Kidney (tissue), 14 donors: ENCODE data around the gene WDR38. TPM values are rescaled to one million over a fixed set of nuclear protein-coding genes. Genes with fewer than 3 reads are reported as not detected.

Source experiments
- DNase-seq, 5 donors: peaks; one replicate each; pipeline ENCODE4 v3.0.0-alpha.2; 2013 to 2020
- FAIRE-seq: peaks from 2 replicates; lab custom pipeline; 2012; peaks lifted over from hg19 to GRCh38; lab: Jason Lieb, UNC
- H3K27ac ChIP-seq, 2 donors: one replicate each; pipeline ENCODE4 v1.7.0; 2013; ENCODE audit warnings: low read depth in 2 of 2, low read length in 2 of 2, inconsistent platforms in 1 of 2
- H3K27me3 ChIP-seq: one replicate; pipeline ENCODE4 v1.7.1; 2013; ENCODE audit warnings: low read length, inconsistent platforms; ENCODE audit not compliant: control insufficient read depth, insufficient read depth
- H3K36me3 ChIP-seq, 3 donors: one replicate each; pipeline versions ENCODE4 v1.7.0 to v1.7.1; 2013; ENCODE audit warnings: low read length in 3 of 3, control low read depth in 1 of 3, inconsistent platforms in 1 of 3; ENCODE audit not compliant: insufficient read depth in 3 of 3, control insufficient read depth in 2 of 3
- H3K4me1 ChIP-seq, 3 donors: one replicate each; pipeline versions ENCODE4 v1.7.0 to v1.7.1; 2013; ENCODE audit warnings: low read length in 3 of 3, inconsistent platforms in 1 of 3, low read depth in 1 of 3; ENCODE audit not compliant: control insufficient read depth in 2 of 3, insufficient read depth in 2 of 3
- H3K4me3 ChIP-seq, 3 donors: one replicate each; pipeline versions ENCODE4 v1.7.0 to v1.8.1; 2013; ENCODE audit warnings: low read length in 3 of 3, control low read depth in 1 of 3, inconsistent platforms in 1 of 3
- H3K9ac ChIP-seq, 3 donors: one replicate each; pipeline versions ENCODE4 v1.7.0 to v1.7.1; 2013; ENCODE audit warnings: low read length in 3 of 3, control low read depth in 1 of 3, inconsistent platforms in 1 of 3
- H3K9me3 ChIP-seq, 3 donors: one replicate each; pipeline versions ENCODE4 v1.7.0 to v1.7.1; 2013; ENCODE audit warnings: low read length in 3 of 3, control low read depth in 1 of 3, inconsistent platforms in 1 of 3; ENCODE audit not compliant: control insufficient read depth in 2 of 3, insufficient read depth in 1 of 3
- CTCF ChIP-seq: IDR thresholded peaks from 3 replicates; pipeline ENCODE4 v1.5.1; 2012; ENCODE audit warnings: mild to moderate bottlenecking, moderate library complexity, borderline replicate concordance; ENCODE audit not compliant: insufficient read depth; ENCODE audit errors: extremely low read depth
- intact Hi-C: fragments of 100-400 bp; cut with DNase I; formaldehyde crosslinking; loops from one replicate; pipeline ENCODE4 v1.11.1; 2022
- polyA plus RNA-seq: library from polyadenylated mRNA; stranded (reverse); fragments of 350-450 nt; fragmentation: Illumina TruSeq; extraction: RNeasy Lipid Tissue Mini Kit (QIAGEN cat#74804); gene quantifications from one replicate; pipeline ENCODE4 v1.2.3, GENCODE V29; 2014; ENCODE audit warnings: low read depth, low replicate concordance; ENCODE audit not compliant: insufficient read depth
- total RNA-seq: library from RNA; stranded (reverse); fragmentation: NEBNext Ultra II Directional; extraction: Animal tissue kit (Norgen Biotek cat#: 25700); gene quantifications from one replicate; pipeline ENCODE4 v1.2.1, GENCODE V29; 2021
- donor health status: control.
- donor health status: control.
- donor health status: control.
- donor health status: control.
- donor health status: control.
- donor health status: DM: yes; HTN: yes; CAD: no.
- donor health status: Normal renal cell carcinoma (clear cell type).

Gene WDR38
- total and polyA plus RNA-seq, 2 donors from 2014 or later, result 0.31 TPM; not detected in 1

GRCh38 chr9:124877021-124877782 lies 23.9 kb downstream of the WDR38 start:
- Histone ChIP-seq H3K9me3 (no peaks in the 10 kb centered on the region), H3K27me3 (no peaks in the 10 kb centered on the region), H3K9ac (no peak overlapping the region), H3K27ac (no peak overlapping the region), H3K4me3 (no peak overlapping the region), H3K36me3 (peaks cover 2 to 49% (median 32%) of the 10 kb centered on the region in 3 donors), H3K4me1 (no peaks in the 10 kb centered on the region)
- intact Hi-C loops, result no loop called here
- DNase-seq (peak in 1 of 5 donors; percentile 53), FAIRE-seq (no peak)
- TF ChIP-seq CTCF, result no peak

- peaks cover 2 to 49% (median 32%) of the 10 kb centered on the region in 3 donors for H3K36me3 ChIP-seq
- no peak for TF ChIP-seq CTCF
These were observed 24.8 kb downstream of the WDR38 start for GRCh38 chr9:124878021-124878420.

GRCh38 chr9:124878518-124878917 lies 25.3 kb downstream of the WDR38 start:
- DNase-seq (peak in 1 of 5 donors; percentile 53), FAIRE-seq (no peak)
- no peaks in the 10 kb centered on the region for H3K9me3 ChIP-seq
- H3K36me3 ChIP-seq, result peaks cover 2 to 45% (median 32%) of the 10 kb centered on the region in 3 donors
- no peaks in the 10 kb centered on the region for H3K4me1 ChIP-seq
- H3K9ac ChIP-seq, result no peak overlapping the region
- H3K27ac ChIP-seq, result no peak overlapping the region
- TF ChIP-seq CTCF, result no peak
- H3K27me3 ChIP-seq, result no peaks in the 10 kb centered on the region
- intact Hi-C loops, result no loop called here
- H3K4me3 ChIP-seq, result no peak overlapping the region

More at GRCh38 chr9:124878021-124878420, 24.8 kb downstream of the WDR38 start:
- Histone ChIP-seq H3K9ac (no peak overlapping the region), H3K27me3 (no peaks in the 10 kb centered on the region), H3K9me3 (no peaks in the 10 kb centered on the region), H3K4me1 (no peaks in the 10 kb centered on the region), H3K27ac (no peak overlapping the region), H3K4me3 (no peak overlapping the region)
- intact Hi-C loops, result no loop called here
- FAIRE-seq (no peak), DNase-seq (no peak)
